Activated gamma-delta T cell treated with anti-CD3 and anti-CD28 coated beads, Interleukin-2, amount 50 U/mL, for 16 hours (primary cell): Measurements from ENCODE around the gene TERT.
"Not testable (repeated sequence)": the region's sequence is repeated elsewhere in the genome, so short reads cannot be mapped to it uniquely, and the experiment has no call there.

Experiments used
- DNase-seq: peaks from one replicate; pipeline ENCODE4 v3.0.0-alpha.2; 2020; ENCODE audit warnings: low read depth

Gene TERT

DNA sequence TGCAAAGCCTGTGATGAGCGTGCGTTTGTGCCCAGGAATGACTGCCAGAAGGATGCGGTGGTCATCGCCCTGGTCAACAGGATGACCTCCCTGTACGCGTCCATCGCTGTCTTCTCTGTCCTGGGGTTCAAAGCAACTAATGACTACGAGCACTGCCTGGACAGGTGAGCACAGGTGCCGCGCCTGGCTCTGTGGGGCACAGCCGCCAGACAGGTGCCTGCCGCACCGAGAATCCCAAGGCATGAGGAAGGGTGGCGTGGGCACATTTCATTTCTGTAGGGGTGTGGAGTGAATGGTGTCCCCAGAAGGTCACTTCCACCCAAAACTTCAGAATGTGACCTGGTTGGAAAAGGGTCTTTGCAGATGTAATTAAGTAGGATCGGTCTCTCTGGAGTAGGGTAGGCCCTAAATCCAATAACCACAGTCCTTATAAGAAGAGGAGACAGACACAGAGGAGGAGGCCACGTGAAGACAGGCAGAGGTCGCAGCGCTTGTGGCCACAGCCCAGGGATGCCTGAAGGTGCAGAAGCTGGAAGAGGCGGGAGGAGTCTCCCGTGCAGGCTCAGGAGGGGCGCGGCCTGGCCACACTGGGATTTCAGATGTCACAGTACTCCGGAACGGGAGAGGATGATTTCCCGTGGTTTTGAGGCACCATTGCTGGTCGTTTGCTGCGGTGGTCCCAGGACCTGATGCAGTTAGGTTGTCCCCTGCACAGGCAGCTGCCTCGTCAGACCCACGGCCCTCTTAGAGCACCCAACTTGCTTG is 54.2 kb downstream of the TERT start:
- no peak for DNase-seq

GRCh38 chr5:1239505-1240251 is 55.2 kb downstream of the TERT start:
- no peak for DNase-seq

GRCh38 chr5:1235838-1236237 is 59.0 kb downstream of the TERT start:
- no peak for DNase-seq

DNA sequence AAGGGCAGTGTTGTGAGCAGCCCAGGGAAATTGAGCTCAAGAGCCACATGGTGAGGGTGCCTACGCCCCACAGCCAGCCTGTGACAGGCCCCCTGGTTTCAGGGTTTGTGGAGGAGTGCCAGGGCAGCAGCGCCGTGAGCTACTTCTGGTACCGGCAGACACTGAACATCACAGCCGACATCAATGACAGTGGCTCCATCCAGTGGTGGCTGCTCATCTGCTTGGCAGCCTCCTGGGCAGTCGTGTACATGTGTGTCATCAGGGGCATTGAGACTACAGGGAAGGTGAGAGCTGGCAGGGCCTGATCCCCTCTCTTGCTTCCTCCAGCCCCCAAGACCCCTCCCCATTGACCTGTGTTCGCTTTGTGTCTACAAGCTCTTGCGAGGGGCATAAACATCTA is 59.5 kb downstream of the TERT start:
- no peak for DNase-seq

DNA sequence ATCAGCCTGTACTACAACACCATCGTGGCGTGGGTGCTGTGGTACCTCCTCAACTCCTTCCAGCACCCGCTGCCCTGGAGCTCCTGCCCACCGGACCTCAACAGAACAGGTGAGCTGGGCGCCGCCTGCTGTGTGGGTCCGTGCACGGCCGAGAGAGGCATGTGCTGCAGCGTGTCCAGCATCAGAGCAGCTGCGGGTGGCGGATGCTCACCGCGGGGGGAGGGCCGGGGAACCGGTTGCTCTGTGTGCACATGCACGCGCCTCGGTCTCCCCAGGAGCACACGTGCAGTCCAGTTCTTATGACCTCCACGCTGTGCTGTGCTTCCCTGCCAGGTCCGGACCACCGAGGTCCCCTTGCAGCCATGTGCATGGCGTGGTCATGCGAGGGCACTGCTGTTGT is 62.1 kb downstream of the TERT start:
- no peak for DNase-seq

- DNase-seq: no peak
Observed at GRCh38 chr5:1231354-1231905, 63.4 kb downstream of the TERT start.

DNA sequence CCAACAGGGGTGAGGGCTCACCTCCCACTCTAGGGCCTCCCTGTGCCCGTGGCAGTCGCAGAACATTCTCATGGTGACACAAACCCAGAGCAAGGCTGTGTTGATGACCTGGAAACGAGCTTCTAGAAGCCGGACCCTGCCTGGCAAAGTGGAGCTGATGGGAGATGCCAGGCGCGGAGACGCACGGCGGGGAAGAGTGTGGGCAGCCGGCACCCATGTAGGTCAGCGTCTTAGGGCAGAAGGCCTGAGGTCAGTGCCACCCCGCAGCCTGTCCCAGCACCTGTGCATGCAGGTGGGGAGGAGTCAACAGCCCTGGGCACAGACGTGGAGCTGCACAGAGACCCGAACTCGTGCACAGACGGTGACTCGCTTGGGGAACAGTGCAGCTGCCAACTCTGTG is 64.3 kb downstream of the TERT start:
- DNase-seq: no peak

GRCh38 chr5:1229822-1230221 is 65.0 kb downstream of the TERT start:
- DNase-seq: no peak

- not testable (repeated sequence) for DNase-seq
Observed at GRCh38 chr5:1229023-1229422, 65.8 kb downstream of the TERT start.

GRCh38 chr5:1228120-1228519 is 66.7 kb downstream of the TERT start:
- no peak for DNase-seq

- DNase-seq: no peak
Observed at GRCh38 chr5:1227667-1228066, 67.2 kb downstream of the TERT start.

DNA sequence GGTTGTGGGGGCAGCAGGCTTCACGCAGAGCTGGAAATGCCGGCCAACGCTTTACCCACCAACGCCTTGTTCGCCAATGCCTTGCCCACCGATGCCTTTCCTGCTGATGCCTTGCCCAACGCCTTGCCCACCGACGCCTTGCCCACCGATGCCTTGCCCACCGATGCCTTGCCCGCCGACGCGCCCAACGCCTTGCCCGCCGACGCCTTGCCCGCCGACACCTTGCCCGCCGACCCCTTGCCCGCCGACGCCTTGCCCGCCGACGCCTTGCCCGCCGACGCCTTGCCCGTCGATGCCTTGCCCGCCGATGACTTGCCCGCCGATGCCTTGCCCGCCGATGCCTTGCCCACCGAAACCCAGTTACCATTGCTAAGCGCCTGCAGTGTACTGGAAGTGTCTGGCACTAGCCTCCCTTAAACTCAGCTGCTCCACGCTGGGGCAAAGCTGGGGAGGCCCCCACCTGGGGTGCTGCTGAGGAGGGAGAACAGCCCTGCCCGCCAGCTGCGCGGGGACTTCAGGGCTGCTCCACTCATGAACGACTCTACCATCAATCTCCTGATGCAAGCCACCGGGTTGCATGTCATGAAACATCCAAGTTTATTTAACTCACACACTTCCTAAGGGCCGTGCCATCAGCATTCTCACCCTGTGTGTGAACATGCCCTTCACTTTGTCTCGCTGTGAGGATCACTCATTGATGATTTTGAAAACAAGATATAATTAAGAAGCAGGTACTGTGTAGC is 67.9 kb downstream of the TERT start:
- DNase-seq: no peak

GRCh38 chr5:1226231-1226630 is 68.6 kb downstream of the TERT start:
- DNase-seq: no peak

DNA sequence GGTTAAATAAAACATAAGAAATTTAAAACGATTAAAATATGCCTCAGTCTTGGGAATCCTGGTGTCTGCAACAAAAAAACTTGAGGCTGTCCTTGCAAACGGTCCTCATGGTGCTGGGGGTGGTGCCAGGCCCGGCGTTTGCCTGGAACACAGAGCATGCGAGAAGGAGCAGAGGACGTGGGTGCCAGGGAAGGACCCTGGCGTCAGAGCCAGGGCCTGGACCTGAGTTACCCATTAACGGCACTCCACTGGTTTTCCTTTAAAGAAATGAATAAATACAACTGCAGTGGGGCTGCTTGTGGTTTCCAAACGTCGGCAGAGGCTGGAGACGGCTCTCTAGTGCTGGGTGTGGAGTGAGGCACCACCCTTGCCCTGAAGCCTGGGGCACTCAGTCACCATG is 69.8 kb downstream of the TERT start, which contains the start of gene SLC6A18:
Gene SLC6A18, plus strand, starts transcription at position 301 of the 400 bp plus-strand sequence. Its CDS starts 97 bp downstream, at position 398.
- no peak for DNase-seq

DNA sequence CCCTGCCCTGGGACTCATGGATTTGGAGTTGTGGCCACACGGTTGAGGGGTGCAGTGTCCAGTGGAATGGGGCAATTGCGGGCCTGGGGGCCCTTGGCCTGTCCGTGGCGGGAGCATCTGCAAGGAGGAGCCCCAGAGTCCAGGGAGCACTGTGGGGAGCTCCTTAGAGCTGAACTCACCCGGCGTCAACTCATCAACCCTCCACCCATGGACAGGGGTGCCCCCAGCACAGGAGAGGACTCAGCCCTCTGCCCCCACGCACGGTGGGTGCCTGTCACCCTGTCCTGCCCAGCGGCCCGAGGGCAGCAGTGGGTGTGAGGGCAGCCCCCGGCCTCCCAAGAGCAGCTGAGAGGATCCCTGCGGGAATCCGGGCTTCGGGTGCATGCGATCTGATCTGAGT is 70.2 kb downstream of the TERT start:
- no peak for DNase-seq

GRCh38 chr5:1223278-1223670 is 71.6 kb downstream of the TERT start:
- no peak for DNase-seq

DNA sequence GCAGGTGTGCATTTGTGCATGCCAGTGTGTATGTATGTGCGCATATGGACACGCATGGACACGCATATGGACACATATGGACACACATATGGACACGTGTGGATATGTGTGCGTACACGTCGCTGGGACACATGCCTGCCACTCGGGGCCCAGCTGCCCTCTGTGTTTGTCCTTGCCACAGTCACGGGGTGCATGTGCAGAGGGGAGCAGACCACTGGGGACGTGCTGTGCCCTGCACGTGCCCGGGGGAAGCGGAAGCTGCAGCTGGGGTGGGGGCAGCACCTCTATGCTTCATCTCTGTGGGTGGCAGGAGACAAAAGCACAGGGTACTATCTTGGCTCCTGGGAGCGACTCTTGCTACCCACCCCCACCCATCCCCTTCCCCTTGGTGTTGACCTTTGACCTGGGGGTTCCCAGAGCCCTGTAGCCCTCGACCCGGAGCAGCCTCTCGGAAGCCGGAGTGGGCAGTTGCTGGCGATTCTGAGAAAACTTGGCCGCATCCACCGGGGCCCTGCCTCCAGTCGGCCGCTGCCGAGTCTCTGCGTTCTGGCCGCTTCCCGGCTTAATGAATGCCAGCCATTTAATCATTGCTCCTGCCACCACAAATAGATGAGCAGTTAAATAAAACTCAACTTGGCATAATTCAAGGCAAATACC is 72.1 kb downstream of the TERT start:
- DNase-seq: no peak

- DNase-seq: no peak
Observed at GRCh38 chr5:1222147-1222546, 72.7 kb downstream of the TERT start.

GRCh38 chr5:1221721-1222120 is 73.1 kb downstream of the TERT start:
- no peak for DNase-seq

DNA sequence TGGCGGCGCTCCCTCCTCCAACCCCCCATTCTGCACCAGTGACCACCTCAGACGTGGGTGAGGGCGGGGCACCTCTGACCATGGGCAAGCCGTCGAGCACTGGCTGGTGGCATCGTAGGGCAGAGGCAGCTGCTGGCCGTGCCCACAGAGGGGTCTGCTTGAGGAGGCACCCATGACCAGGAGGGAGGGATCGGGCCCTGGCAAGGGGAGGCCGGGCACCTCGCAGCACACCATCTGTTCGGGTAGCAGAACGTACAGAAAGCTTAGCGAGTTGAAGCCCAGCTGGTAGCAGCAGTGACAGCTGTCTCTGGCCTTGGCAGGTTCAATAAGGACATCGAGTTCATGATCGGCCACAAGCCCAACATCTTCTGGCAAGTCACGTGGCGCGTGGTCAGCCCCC is 74.0 kb downstream of the TERT start:
- DNase-seq: no peak

- DNase-seq: no peak
Observed at GRCh38 chr5:1220351-1220750, 74.5 kb downstream of the TERT start.

- no peak for DNase-seq
Observed at GRCh38 chr5:1219768-1220100, 75.1 kb downstream of the TERT start.
